GM19043 (cell line): ENCODE measurements around the gene ETV3.
"Not testable (repeated sequence)": the region's sequence is repeated elsewhere in the genome, so short reads cannot be mapped to it uniquely, and the experiment has no call there.

ENCODE experiments used
- ATAC-seq: cut with Tn5 transposase; IDR thresholded peaks from one replicate; pipeline ENCODE4 v1.9.1; 2021; ENCODE audit warnings: low read depth; ENCODE audit not compliant: unreplicated experiment

Gene ETV3

GRCh38 chr1:157114183-157115121 lies 23.7 kb downstream of the ETV3 start:
- no peak for ATAC-seq

- no peak for ATAC-seq
Observed at GRCh38 chr1:157113631-157114030, 24.6 kb downstream of the ETV3 start.

- ATAC-seq = no peak
Observed at GRCh38 chr1:157113106-157113505, 25.1 kb downstream of the ETV3 start.

GRCh38 chr1:157112186-157112867 lies 25.9 kb downstream of the ETV3 start:
- no peak for ATAC-seq

DNA sequence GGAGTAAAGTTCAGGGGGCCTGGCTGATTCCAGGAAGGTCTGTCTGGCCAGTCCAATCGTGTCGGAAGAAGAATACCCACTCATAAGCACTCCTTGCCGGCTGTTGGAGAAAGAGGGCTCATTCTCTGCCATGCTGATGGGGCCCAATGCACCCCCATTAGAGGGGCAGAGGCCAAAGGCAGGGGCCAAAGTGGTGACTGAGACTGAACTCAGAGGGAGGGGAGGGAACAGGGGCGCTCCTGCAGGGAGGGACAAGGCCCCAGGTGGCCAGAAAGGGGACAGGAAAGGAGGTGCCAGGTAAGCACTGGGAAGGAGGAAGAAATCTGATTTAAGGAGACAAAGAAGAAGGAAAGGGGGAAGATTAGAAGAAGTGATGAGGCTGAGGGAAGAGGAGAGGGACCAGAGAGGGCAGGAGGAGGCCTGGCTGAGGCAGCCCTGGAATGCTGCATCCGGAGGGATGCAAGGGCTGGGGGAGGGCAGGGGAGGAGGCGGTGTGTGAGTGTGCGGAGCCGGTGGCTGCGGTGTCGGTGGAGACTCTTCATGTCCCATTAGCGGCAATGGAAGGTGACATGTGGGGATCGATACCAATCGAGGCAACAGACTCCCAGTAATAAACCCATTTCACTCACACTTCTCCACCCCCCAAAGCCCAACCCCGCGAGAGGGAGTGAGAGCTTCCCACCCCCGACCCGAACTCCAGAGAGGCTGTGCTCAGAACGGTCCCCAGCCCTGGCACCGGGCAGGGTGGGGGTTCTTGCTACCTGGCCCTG lies 26.6 kb downstream of the ETV3 start:
- ATAC-seq = no peak

DNA sequence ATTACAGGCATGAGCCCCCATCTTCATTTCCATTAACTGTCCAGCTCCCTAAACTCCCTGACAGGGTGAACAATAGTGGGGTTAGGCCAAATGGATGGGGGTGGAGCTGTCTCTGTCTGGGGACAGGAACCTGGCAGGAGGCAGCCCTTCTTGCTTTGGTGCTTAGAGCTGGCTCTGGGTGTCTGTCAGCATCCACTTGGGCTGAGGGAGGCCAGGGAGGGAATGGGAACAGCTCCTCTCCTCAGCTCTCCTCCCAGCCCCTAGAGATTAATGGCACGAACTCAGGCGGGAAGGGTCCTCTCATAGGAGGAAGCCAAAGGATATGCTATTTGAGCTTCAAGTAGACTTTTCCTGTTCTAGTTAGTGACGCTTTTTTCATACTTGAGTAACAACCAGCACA lies 27.5 kb downstream of the ETV3 start:
- no peak for ATAC-seq

GRCh38 chr1:157110003-157110402 lies 28.2 kb downstream of the ETV3 start:
- no peak for ATAC-seq

- no peak for ATAC-seq
Observed at GRCh38 chr1:157108448-157108847, 29.7 kb downstream of the ETV3 start.

DNA sequence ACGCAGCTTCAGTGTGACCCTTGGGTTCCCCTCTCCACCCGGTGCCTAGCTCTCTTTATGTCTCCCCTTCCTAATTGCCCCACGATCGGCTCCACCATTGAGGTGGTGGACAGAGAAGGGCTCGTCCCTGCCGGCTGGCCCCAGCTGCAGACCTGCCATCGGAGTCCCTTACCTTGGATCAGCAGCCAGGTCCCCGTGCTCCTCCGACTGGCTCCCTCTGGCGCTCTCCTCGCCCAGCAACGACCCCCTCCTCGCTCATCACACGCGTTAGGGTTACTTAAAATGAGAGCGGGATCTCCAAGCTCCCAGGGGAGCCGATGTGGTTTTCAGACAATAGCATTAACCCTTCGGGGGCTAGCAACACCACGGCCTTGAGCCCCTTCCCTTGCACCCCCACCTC lies 30.5 kb downstream of the ETV3 start:
- ATAC-seq = no peak

- ATAC-seq = no peak
Observed at GRCh38 chr1:157106813-157107189, 31.4 kb downstream of the ETV3 start.

- peak; percentile 77 for ATAC-seq
Observed at GRCh38 chr1:157105988-157106812, 32.0 kb downstream of the ETV3 start.

DNA sequence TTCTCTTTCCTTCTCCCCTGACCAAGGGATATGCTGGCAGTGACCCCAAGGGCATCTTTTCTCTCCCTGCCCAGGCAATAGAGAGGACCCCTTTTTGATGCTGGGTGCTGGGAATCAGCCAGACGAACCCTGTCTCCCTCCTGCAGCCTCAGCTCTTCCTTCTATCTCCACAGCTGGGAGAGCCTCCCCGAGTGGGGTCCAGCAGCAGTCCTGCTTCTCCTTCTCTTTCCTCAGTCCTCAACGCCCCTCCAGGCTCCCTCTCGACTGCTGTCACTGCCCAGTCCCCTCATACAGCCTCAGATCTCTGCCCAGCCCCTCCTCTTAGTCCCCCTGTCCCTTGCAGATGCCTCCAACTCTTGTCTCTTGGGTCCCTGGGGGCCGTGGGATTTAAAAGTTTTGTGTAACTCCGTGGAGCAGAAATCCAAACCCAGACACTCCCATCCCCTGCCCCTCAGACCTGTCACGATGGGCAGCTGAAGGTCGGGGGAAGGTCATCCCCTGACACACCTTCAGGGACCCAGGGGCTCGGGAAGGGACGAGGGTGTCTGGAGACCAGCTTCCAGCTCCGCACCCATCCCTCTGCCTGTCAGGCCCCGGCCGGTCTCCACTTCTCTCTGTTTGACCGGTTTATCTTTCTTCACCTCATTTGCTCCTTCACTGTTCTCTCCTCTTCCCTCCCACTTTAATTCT lies 32.8 kb downstream of the ETV3 start:
- ATAC-seq = no peak

- ATAC-seq = no peak
Observed at GRCh38 chr1:157104598-157105293, 33.4 kb downstream of the ETV3 start.

- ATAC-seq = no peak
Observed at GRCh38 chr1:157103268-157103667, 34.9 kb downstream of the ETV3 start.

GRCh38 chr1:157101149-157101548 lies 37.0 kb downstream of the ETV3 start:
- ATAC-seq = no peak

GRCh38 chr1:157099633-157100009 lies 38.6 kb downstream of the ETV3 start, which contains the start of gene ETV3L:
ETV3L (minus strand) TSS chr1:157099808; CDS start chr1:157099523, 285 bp downstream.
- no peak for ATAC-seq

GRCh38 chr1:157098987-157099632 lies 39.1 kb downstream of the ETV3 start:
- not testable (repeated sequence) for ATAC-seq

DNA sequence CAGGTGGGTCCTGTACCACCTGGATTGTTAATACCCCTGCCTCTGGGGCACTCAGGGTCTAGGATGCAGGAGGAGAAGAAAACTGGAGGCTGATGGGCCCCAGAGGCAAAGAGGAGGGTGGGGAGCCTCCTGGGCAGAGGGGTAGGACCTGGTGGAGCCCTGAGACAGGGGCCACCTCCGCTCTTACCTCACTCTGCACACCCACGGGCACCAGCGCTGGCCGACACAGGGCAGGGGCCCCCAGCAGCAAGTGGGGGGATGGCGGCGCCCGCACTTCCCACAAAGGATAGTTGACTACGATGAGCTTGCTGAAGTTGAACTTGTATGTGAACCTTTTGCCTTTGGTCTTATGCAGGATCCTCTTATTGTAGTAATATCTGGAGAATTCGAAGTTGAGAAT lies 39.7 kb downstream of the ETV3 start:
- ATAC-seq = no peak

DNA sequence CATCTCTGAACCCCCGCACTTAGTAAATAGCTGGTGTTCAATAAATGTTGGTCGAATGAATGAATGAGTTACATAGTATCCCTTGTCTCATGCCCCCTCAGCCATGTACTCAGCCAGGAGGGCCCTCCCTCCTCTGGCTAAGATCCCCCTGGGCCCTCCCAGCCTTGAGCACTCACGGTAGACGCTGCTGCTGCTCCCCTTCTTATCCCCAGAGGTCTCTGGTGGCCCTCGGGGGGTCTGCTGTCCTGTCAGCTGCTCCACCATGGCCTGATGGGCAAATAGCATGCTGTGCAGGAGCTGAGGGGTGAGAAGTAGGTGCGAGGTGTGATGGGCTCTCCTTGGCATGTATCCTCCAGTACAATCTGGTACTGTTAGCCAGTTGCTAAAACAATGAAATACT lies 40.5 kb downstream of the ETV3 start:
- ATAC-seq = no peak
